HepG2 (cell line): Measurements from ENCODE around the gene ABCC12. TPM values are rescaled to one million over a fixed set of nuclear protein-coding genes. Genes with fewer than 3 reads are reported as not detected.
A peak's percentile ranks its signal among the peaks of the same experiment; 100 is the strongest.

Source experiments
- ARNT ChIP-seq: fragments of 450-650 bp; IDR thresholded peaks from 2 replicates; pipeline ENCODE4 v1.6.1; 2017
- BRCA1 ChIP-seq: sonication (generic); formaldehyde crosslinking; IDR thresholded peaks from 2 replicates; pipeline ENCODE4 v1.4.0; 2020; ENCODE audit warnings: missing genetic modification reagents
- FOXJ3 ChIP-seq: sonication (generic); formaldehyde crosslinking; IDR thresholded peaks from 2 replicates; pipeline ENCODE4 v1.4.0; 2020; ENCODE audit warnings: missing genetic modification reagents, mild to moderate bottlenecking, borderline replicate concordance
- MEIS1 ChIP-seq: sonication (generic); formaldehyde crosslinking; IDR thresholded peaks from 2 replicates; pipeline ENCODE4 v1.9.0; 2021; ENCODE audit warnings: mild to moderate bottlenecking, missing genetic modification reagents, moderate library complexity, borderline replicate concordance
- MLLT10 ChIP-seq: sonication (generic); formaldehyde crosslinking; IDR thresholded peaks from 2 replicates; pipeline ENCODE4 v1.4.0; 2020; ENCODE audit warnings: missing genetic modification reagents
- NFIC ChIP-seq: IDR thresholded peaks from 2 replicates; pipeline ENCODE4 v1.6.1; 2012; ENCODE audit warnings: mild to moderate bottlenecking, low read length, inconsistent platforms
- PAF1 ChIP-seq: IDR thresholded peaks from 2 replicates; pipeline ENCODE4 v1.6.1; 2016; ENCODE audit warnings: missing genetic modification reagents, missing compliant biosample characterization
- PRMT3 ChIP-seq: sonication (generic); formaldehyde crosslinking; IDR thresholded peaks from 2 replicates; pipeline ENCODE4 v1.8.1; 2022; ENCODE audit warnings: low read depth, mild to moderate bottlenecking, moderate library complexity, missing genetic modification reagents, borderline replicate concordance
- RBAK ChIP-seq: sonication (generic); formaldehyde crosslinking; IDR thresholded peaks from 2 replicates; pipeline ENCODE4 v1.5.1; 2020; ENCODE audit warnings: mild to moderate bottlenecking, missing genetic modification reagents
- REXO4 ChIP-seq: sonication (generic); formaldehyde crosslinking; IDR thresholded peaks from 2 replicates; pipeline ENCODE4 v1.8.0; 2022; ENCODE audit warnings: missing genetic modification reagents, mild to moderate bottlenecking, borderline replicate concordance
- SIX1 ChIP-seq: sonication (generic); formaldehyde crosslinking; IDR thresholded peaks from 2 replicates; pipeline ENCODE4 v1.4.0; 2020; ENCODE audit warnings: missing genetic modification reagents, borderline replicate concordance
- SMYD3 ChIP-seq: sonication (generic); formaldehyde crosslinking; IDR thresholded peaks from 2 replicates; pipeline ENCODE4 v1.8.1; 2023; ENCODE audit warnings: mild to moderate bottlenecking, missing genetic modification reagents
- SYNCRIP ChIP-seq: fragments of 200-400 bp; formaldehyde crosslinking; IDR thresholded peaks from 2 replicates; pipeline ENCODE4 v1.6.1; 2018; ENCODE audit warnings: mild to moderate bottlenecking, low read depth, low read length; ENCODE audit not compliant: insufficient read depth
- TBX3 ChIP-seq: fragments of 450-650 bp; IDR thresholded peaks from 2 replicates; pipeline ENCODE4 v1.6.1; 2017; ENCODE audit warnings: antibody characterized with exemption, mild to moderate bottlenecking, inconsistent platforms, borderline replicate concordance
- ZKSCAN5 ChIP-seq: sonication (generic); formaldehyde crosslinking; IDR thresholded peaks from 2 replicates; pipeline ENCODE4 v1.5.1; 2020; ENCODE audit warnings: mild to moderate bottlenecking, missing genetic modification reagents
- ZNF234 ChIP-seq: sonication (generic); formaldehyde crosslinking; conservative IDR thresholded peaks from 2 replicates; pipeline ENCODE4 v1.5.1; 2020; ENCODE audit warnings: mild to moderate bottlenecking, missing genetic modification reagents
- ZNF331 ChIP-seq: sonication (generic); formaldehyde crosslinking; IDR thresholded peaks from 2 replicates; pipeline ENCODE4 v1.4.0; 2020; ENCODE audit warnings: missing genetic modification reagents
- ZNF335 ChIP-seq: sonication (generic); formaldehyde crosslinking; IDR thresholded peaks from 2 replicates; pipeline ENCODE4 v1.4.0; 2020; ENCODE audit warnings: missing genetic modification reagents
- ZNF501 ChIP-seq: sonication (generic); formaldehyde crosslinking; IDR thresholded peaks from 2 replicates; pipeline ENCODE4 v1.5.1; 2020; ENCODE audit warnings: mild to moderate bottlenecking, moderate library complexity, missing genetic modification reagents
- ZNF607 ChIP-seq: sonication (generic); formaldehyde crosslinking; IDR thresholded peaks from 2 replicates; pipeline ENCODE4 v1.5.1; 2020; ENCODE audit warnings: missing genetic modification reagents, mild to moderate bottlenecking, borderline replicate concordance
- ZNF652 ChIP-seq: IDR thresholded peaks from 2 replicates; pipeline ENCODE4 v1.6.1; 2016; ENCODE audit warnings: low read depth, borderline replicate concordance
- ZNF816 ChIP-seq: sonication (generic); formaldehyde crosslinking; IDR thresholded peaks from 2 replicates; pipeline ENCODE4 v1.8.0; 2022; ENCODE audit warnings: missing genetic modification reagents, mild to moderate bottlenecking, borderline replicate concordance
- polyA plus RNA-seq, 8 experiments: library from polyadenylated mRNA; depleted of rRNA in 3 of 8; stranded (reverse) in 7 of 8; unstranded in 1 of 8; fragments of >200 nt; fragmentation: Illumina TruSeq in 4 of 8; extraction: Trizol in 4 of 8; gene quantifications; 2 replicates each; pipeline versions ENCODE4 v1.2.1 to v1.2.3, GENCODE V29; 2011 to 2016; ENCODE audit warnings: low read depth in 4 of 8, missing spikeins in 1 of 8, mixed read lengths in 1 of 8; ENCODE audit not compliant: insufficient read depth in 1 of 8
- total RNA-seq, 5 experiments: library from RNA; depleted of rRNA; stranded (reverse); fragments of >200 nt; fragmentation: Illumina TruSeq; extraction: Trizol; gene quantifications; 2 replicates each; pipeline ENCODE4 v1.2.3, GENCODE V29; 2016; ENCODE audit warnings: low read depth in 1 of 5
- TF ChIP-seq, protein P1 (sequence below): fragments of 450-650 bp; IDR thresholded peaks from 2 replicates; pipeline ENCODE4 v1.6.1; 2017; ENCODE audit warnings: mild to moderate bottlenecking
- TF ChIP-seq, protein P2 (sequence below): sonication (generic); formaldehyde crosslinking; IDR thresholded peaks from 2 replicates; pipeline ENCODE4 v1.5.0; 2020; ENCODE audit warnings: missing genetic modification reagents
- TF ChIP-seq, protein P3 (sequence below): IDR thresholded peaks from 2 replicates; pipeline ENCODE4 v1.6.1; 2012; ENCODE audit warnings: inconsistent platforms
- TF ChIP-seq, protein P4 (sequence below): sonication (generic); formaldehyde crosslinking; IDR thresholded peaks from 2 replicates; pipeline ENCODE4 v1.8.0; 2022; ENCODE audit warnings: missing genetic modification reagents, mild to moderate bottlenecking, inconsistent platforms, borderline replicate concordance

ABCC12 gene
- total and polyA plus RNA-seq, 2 of the 13 experiments (the other 11 are each of a cell fraction or from before 2014, with no cell fraction given): not detected

DNA sequence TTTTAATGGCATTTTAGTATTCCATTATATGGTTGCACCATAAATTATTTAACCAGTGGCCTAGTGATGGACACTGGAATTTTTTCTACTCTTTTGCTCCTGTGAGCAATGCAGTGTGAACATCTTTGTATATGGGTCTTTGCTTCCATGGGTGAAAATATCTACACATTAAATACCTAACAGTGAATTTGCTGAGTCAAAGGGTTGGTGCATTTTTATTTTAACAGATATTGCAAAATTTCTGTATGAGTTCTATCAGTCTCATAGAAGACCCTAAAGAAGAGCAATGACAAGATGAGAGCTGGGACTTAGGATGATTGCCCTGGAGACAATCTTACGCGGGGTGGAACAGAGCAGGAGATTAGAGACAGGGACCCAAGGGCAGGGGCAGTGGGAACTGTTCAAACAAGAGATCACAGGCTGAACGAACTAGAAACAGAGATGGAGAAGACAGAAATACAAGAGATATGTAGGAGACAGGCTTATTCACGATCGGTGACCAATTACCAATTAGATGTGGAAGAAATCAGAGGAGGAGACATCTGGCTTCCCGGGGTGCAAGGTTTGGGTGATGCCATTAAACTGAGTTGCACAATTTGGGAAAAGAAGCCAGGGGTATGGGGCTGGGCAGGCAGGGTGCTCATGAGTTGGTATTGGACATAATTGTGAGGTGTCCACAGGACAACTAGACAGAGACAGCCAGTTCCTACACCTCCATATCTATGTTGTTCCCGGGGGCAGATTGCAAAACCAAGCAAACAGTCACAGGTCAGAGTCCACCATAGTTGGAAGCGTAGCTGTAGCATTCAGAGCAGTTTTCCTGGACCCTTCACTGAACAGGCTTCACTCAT, 48.4 kb upstream of the ABCC12 start (continued):
- TF ChIP-seq, protein P1, sequence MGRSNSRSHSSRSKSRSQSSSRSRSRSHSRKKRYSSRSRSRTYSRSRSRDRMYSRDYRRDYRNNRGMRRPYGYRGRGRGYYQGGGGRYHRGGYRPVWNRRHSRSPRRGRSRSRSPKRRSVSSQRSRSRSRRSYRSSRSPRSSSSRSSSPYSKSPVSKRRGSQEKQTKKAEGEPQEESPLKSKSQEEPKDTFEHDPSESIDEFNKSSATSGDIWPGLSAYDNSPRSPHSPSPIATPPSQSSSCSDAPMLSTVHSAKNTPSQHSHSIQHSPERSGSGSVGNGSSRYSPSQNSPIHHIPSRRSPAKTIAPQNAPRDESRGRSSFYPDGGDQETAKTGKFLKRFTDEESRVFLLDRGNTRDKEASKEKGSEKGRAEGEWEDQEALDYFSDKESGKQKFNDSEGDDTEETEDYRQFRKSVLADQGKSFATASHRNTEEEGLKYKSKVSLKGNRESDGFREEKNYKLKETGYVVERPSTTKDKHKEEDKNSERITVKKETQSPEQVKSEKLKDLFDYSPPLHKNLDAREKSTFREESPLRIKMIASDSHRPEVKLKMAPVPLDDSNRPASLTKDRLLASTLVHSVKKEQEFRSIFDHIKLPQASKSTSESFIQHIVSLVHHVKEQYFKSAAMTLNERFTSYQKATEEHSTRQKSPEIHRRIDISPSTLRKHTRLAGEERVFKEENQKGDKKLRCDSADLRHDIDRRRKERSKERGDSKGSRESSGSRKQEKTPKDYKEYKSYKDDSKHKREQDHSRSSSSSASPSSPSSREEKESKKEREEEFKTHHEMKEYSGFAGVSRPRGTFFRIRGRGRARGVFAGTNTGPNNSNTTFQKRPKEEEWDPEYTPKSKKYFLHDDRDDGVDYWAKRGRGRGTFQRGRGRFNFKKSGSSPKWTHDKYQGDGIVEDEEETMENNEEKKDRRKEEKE: no peak
- no peak for TF ChIP-seq PAF1 (CRISPR knock-in tag)
- no peak for TF ChIP-seq BRCA1 (CRISPR knock-in tag)
- TF ChIP-seq ARNT: no peak
- no peak for TF ChIP-seq ZKSCAN5
- TF ChIP-seq, protein P2, sequence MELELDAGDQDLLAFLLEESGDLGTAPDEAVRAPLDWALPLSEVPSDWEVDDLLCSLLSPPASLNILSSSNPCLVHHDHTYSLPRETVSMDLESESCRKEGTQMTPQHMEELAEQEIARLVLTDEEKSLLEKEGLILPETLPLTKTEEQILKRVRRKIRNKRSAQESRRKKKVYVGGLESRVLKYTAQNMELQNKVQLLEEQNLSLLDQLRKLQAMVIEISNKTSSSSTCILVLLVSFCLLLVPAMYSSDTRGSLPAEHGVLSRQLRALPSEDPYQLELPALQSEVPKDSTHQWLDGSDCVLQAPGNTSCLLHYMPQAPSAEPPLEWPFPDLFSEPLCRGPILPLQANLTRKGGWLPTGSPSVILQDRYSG (CRISPR knock-in tag): no peak
- peak; percentile 90 for TF ChIP-seq SIX1 (CRISPR knock-in tag)
- TF ChIP-seq ZNF652: peak; percentile 76; the same call in 1 of the 2 replicates
- TF ChIP-seq, protein P3, sequence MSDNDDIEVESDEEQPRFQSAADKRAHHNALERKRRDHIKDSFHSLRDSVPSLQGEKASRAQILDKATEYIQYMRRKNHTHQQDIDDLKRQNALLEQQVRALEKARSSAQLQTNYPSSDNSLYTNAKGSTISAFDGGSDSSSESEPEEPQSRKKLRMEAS: peak; percentile 43
- TF ChIP-seq RBAK (CRISPR knock-in tag): peak; percentile 77; the same call in 1 of the 2 replicates
- TF ChIP-seq, protein P4, sequence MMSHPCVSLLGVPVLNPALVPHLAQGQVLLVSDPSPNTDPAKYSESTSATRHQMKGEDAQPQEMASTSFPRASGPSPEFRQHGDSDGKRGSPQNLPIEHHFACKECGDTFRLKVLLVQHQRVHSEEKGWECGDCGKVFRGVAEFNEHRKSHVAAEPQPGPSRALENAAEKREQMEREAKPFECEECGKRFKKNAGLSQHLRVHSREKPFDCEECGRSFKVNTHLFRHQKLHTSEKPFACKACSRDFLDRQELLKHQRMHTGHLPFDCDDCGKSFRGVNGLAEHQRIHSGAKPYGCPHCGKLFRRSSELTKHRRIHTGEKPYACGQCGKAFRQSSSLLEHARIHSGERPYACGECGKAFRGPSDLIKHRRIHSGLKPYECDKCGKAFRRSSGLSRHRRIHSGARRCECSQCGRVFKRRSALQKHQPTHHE (CRISPR knock-in tag): no peak
- no peak; the same call in 1 of the 2 replicates for TF ChIP-seq ZNF501 (CRISPR knock-in tag)
- TF ChIP-seq MLLT10: no peak
- no peak; the same call in 1 of the 2 replicates for TF ChIP-seq ZNF816
- no peak for TF ChIP-seq SYNCRIP
- 0 out of 2 replicates have a peak, but pooled peaks have one; percentile 31 for TF ChIP-seq ZNF234
- no peak for TF ChIP-seq REXO4 (CRISPR knock-in tag)
- TF ChIP-seq SMYD3 (CRISPR knock-in tag): peak; percentile 76; the same call in 1 of the 2 replicates
- TF ChIP-seq ZNF331: peak; percentile 98; the same call in 1 of the 2 replicates
- peak; percentile 96 for TF ChIP-seq FOXJ3 (CRISPR knock-in tag)
- peak; percentile 70 for TF ChIP-seq ZNF335 (CRISPR knock-in tag)
- peak; percentile 92 for TF ChIP-seq TBX3
- peak; percentile 90; the same call in 1 of the 2 replicates for TF ChIP-seq MEIS1 (CRISPR knock-in tag)
- no peak for TF ChIP-seq ZNF607 (CRISPR knock-in tag)
- TF ChIP-seq PRMT3 (CRISPR knock-in tag): peak; percentile 68; the same call in 1 of the 2 replicates
- peak; percentile 83 for TF ChIP-seq NFIC
